ENCODE data around the gene ALPK3. TPM values are rescaled to one million over a fixed set of nuclear protein-coding genes. Genes with fewer than 3 reads are reported as not detected.
"Not testable (repeated sequence)": the region's sequence is repeated elsewhere in the genome, so short reads cannot be mapped to it uniquely, and the experiment has no call there.

ALPK3 gene
- total and polyA plus RNA-seq, 4 experiments from 2014 or later, result 0.01 to 0.58 (median 0.26) TPM; not detected in 1

DNA sequence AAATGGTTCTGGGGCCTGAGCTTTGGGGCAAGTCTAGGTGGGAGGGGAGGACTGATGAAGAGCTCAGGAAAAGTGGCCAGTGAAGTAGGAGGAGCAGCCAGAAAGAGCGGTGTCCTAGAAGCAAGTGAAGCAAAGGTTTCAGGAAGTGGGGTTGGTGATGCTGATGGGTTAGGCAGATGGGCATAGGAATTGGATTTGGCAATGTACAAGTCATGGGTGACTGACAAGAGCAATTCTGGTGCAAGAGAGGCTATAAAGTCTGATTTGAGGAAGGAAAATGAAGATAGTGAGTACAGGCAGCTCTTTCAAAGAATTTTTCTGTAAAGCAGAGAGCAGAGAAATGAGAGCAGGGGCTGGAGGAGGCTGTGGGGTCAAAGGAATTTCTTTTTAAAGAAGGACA is 19.7 kb downstream of the ALPK3 start:
- Mint-ChIP-seq H3K9me3 (no peaks in the 10 kb centered on the region), H3K4me3 (no peak overlapping the region), H3K27me3 (peaks cover 0 to 9% of the 10 kb centered on the region in 2 donors), H3K36me3 (no peaks in the 10 kb centered on the region), H3K4me1 (no peaks in the 10 kb centered on the region), H3K27ac (no peak overlapping the region)
- intact Hi-C loops (cut with micrococcal nuclease), result no loop called here
- no peaks in the 10 kb centered on the region for H3K4me1 ChIP-seq (ENCODE audit: insufficient read depth, low read length)
- CTCF ChIA-PET (ENCODE audit: partially characterized antibody), result no interaction called here
- no peak for DNase-seq
- POLR2A ChIA-PET (ENCODE audit: partially characterized antibody), result no interaction called here
- no peak overlapping the region for H3K27ac ChIP-seq (ENCODE audit: low read depth, low read length)
- H3K9me3 ChIP-seq (ENCODE audit: control insufficient read depth in 1 of 2, low read length in 2 of 2), result no peaks in the 10 kb centered on the region
- H3K27me3 ChIP-seq (ENCODE audit: insufficient read depth, low read length), result no peaks in the 10 kb centered on the region
- H3K4me3 ChIP-seq (ENCODE audit: low read length in 2 of 2), result no peak overlapping the region
- H3K36me3 ChIP-seq (ENCODE audit: insufficient read depth, low read length), result no peaks in the 10 kb centered on the region

DNA sequence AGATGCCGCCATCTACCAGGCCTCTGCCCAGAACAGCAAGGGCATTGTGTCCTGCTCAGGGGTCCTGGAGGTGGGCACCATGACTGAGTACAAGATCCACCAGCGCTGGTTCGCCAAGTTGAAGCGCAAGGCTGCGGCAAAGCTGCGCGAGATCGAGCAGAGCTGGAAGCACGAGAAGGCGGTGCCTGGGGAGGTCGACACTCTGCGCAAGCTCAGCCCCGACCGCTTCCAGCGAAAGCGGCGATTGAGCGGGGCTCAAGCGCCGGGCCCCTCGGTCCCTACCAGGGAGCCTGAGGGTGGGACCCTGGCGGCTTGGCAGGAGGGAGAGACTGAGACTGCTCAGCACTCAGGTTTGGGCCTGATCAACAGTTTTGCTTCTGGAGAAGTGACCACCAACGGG is 22.6 kb downstream of the ALPK3 start:
- Histone ChIP-seq H3K4me3 (ENCODE audit: low read length in 2 of 2) (no peak overlapping the region), H3K4me1 (ENCODE audit: insufficient read depth, low read length) (no peaks in the 10 kb centered on the region), H3K36me3 (ENCODE audit: insufficient read depth, low read length) (no peaks in the 10 kb centered on the region), H3K9me3 (ENCODE audit: control insufficient read depth in 1 of 2, low read length in 2 of 2) (no peaks in the 10 kb centered on the region), H3K27me3 (ENCODE audit: insufficient read depth, low read length) (no peaks in the 10 kb centered on the region), H3K27ac (ENCODE audit: low read depth, low read length) (no peak overlapping the region)
- peaks cover 0 to 9% of the 10 kb centered on the region in 2 donors for H3K27me3 Mint-ChIP-seq
- no peak overlapping the region for H3K27ac Mint-ChIP-seq
- ChIA-PET CTCF (ENCODE audit: partially characterized antibody) (no interaction called here), POLR2A (ENCODE audit: partially characterized antibody) (no interaction called here)
- no peaks in the 10 kb centered on the region for H3K36me3 Mint-ChIP-seq
- H3K4me1 Mint-ChIP-seq, result no peaks in the 10 kb centered on the region
- intact Hi-C loops (cut with micrococcal nuclease), result no loop called here
- no peak overlapping the region for H3K4me3 Mint-ChIP-seq
- H3K9me3 Mint-ChIP-seq, result peaks cover 0 to 1% (median 0%) of the 10 kb centered on the region in 8 donors
- DNase-seq, result no peak

DNA sequence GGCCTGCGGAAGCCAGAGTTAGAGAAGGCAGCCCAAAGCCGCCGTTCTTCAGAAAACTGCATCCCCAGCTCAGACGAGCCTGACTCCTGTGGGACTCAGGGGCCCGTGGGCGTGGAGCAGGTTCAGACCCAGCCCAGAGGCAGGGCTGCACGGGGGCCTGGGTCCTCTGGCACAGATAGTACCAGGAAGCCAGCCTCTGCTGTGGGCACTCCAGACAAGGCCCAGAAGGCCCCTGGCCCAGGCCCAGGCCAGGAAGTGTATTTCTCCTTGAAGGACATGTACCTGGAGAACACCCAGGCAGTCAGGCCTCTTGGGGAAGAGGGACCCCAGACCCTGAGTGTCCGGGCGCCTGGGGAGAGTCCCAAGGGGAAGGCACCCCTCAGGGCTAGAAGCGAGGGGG is 23.1 kb downstream of the ALPK3 start:
- no peaks in the 10 kb centered on the region for H3K36me3 Mint-ChIP-seq
- H3K36me3 ChIP-seq (ENCODE audit: insufficient read depth, low read length), result no peaks in the 10 kb centered on the region
- ChIA-PET CTCF (ENCODE audit: partially characterized antibody) (no interaction called here), POLR2A (ENCODE audit: partially characterized antibody) (no interaction called here)
- H3K9me3 ChIP-seq (ENCODE audit: control insufficient read depth in 1 of 2, low read length in 2 of 2), result no peaks in the 10 kb centered on the region
- H3K4me3 ChIP-seq (ENCODE audit: low read length in 2 of 2), result no peak overlapping the region
- no peak overlapping the region for H3K27ac ChIP-seq (ENCODE audit: low read depth, low read length)
- H3K27ac Mint-ChIP-seq, result no peak overlapping the region
- H3K27me3 ChIP-seq (ENCODE audit: insufficient read depth, low read length), result no peaks in the 10 kb centered on the region
- H3K4me1 ChIP-seq (ENCODE audit: insufficient read depth, low read length), result no peaks in the 10 kb centered on the region
- no peak overlapping the region for H3K4me3 Mint-ChIP-seq
- intact Hi-C loops (cut with micrococcal nuclease), result no loop called here
- H3K9me3 Mint-ChIP-seq, result peaks cover 0 to 1% (median 0%) of the 10 kb centered on the region in 8 donors
- H3K4me1 Mint-ChIP-seq, result no peaks in the 10 kb centered on the region
- DNase-seq, result no peak
- H3K27me3 Mint-ChIP-seq, result peaks cover 0 to 9% of the 10 kb centered on the region in 2 donors

DNA sequence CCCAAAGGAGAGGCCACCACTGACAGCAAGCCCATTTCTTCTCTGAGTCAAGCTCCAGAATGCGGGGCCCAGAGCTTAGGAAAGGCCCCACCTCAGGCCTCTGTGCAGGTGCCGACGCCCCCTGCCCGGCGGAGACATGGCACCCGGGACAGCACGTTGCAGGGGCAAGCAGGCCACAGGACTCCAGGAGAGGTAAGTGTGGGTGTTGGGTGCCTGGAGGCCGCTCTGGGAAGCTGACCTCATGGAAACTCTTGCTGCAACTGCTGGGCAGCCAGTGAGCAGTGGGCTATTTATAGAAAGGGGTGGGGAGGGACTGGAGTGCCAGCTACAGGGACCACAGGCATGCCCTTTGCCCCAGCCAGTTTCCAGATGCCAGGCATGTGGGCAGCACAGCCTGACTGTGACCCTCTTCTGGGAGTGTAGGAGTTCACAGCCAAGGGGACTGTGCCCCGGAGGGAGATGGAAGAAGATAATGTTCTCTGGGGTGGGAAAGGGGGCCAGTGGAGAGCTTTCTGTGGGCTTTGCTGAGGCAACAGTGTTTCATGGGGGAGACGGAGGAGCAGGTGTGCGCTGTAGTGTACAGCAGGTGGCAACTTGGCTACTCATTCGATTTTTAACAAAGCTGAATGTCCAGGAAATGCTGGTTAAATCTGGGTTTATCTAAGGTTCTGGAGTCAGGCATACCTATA is 23.7 kb downstream of the ALPK3 start:
- Mint-ChIP-seq H3K4me3 (no peak overlapping the region), H3K9me3 (peaks cover 0 to 7% (median under 1%) of the 10 kb centered on the region in 8 donors), H3K27ac (no peak overlapping the region), H3K27me3 (peaks cover 0 to 8% of the 10 kb centered on the region in 2 donors), H3K4me1 (no peaks in the 10 kb centered on the region), H3K36me3 (no peaks in the 10 kb centered on the region)
- Histone ChIP-seq H3K36me3 (ENCODE audit: insufficient read depth, low read length) (no peaks in the 10 kb centered on the region), H3K27ac (ENCODE audit: low read depth, low read length) (no peak overlapping the region), H3K27me3 (ENCODE audit: insufficient read depth, low read length) (no peaks in the 10 kb centered on the region), H3K4me1 (ENCODE audit: insufficient read depth, low read length) (no peaks in the 10 kb centered on the region), H3K4me3 (ENCODE audit: low read length in 2 of 2) (no peak overlapping the region), H3K9me3 (ENCODE audit: control insufficient read depth in 1 of 2, low read length in 2 of 2) (no peaks in the 10 kb centered on the region)
- POLR2A ChIA-PET (ENCODE audit: partially characterized antibody), result no interaction called here
- no peak for DNase-seq
- CTCF ChIA-PET (ENCODE audit: partially characterized antibody), result interaction anchor here (1.0 kb wide), 1 partner anchor 12 kb away, joined by 3 read pairs; no protein-coding TSS in a partner anchor
- intact Hi-C loops (cut with micrococcal nuclease), result no loop called here

DNA sequence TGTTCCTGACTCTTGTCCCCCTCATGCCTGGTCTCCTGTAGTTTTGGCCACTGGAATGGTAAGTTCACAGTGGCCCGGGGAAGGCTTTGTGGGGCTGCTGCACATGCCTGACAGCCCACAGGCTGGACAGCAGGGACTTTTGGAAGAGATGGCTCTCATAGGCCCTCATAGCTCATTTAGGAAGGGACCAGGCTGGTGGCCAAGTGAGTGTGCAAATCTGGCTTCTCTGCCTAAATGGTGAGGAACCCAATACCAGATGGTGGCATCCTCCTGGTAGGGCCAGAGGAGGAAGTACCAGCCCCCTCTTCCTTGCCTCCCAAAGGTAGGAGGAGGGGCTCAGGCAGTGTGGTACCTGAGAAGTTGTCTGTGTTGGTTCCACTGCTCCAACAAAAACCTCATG is 25.6 kb downstream of the ALPK3 start:
- ChIA-PET CTCF (ENCODE audit: partially characterized antibody) (no interaction called here), POLR2A (ENCODE audit: partially characterized antibody) (no interaction called here)
- Histone ChIP-seq H3K27me3 (ENCODE audit: insufficient read depth, low read length) (no peaks in the 10 kb centered on the region), H3K36me3 (ENCODE audit: insufficient read depth, low read length) (no peaks in the 10 kb centered on the region), H3K27ac (ENCODE audit: low read depth, low read length) (no peak overlapping the region), H3K4me1 (ENCODE audit: insufficient read depth, low read length) (no peaks in the 10 kb centered on the region), H3K4me3 (ENCODE audit: low read length in 2 of 2) (no peak overlapping the region), H3K9me3 (ENCODE audit: control insufficient read depth in 1 of 2, low read length in 2 of 2) (no peaks in the 10 kb centered on the region)
- DNase-seq, result no peak
- Mint-ChIP-seq H3K36me3 (peaks cover 2 to 9% of the 10 kb centered on the region in 2 donors), H3K4me1 (no peaks in the 10 kb centered on the region), H3K9me3 (peaks cover 0 to 24% (median 16%) of the 10 kb centered on the region in 8 donors), H3K27me3 (no peaks in the 10 kb centered on the region), H3K27ac (no peak overlapping the region), H3K4me3 (no peak overlapping the region)
- intact Hi-C loops (cut with micrococcal nuclease), result no loop called here

DNA sequence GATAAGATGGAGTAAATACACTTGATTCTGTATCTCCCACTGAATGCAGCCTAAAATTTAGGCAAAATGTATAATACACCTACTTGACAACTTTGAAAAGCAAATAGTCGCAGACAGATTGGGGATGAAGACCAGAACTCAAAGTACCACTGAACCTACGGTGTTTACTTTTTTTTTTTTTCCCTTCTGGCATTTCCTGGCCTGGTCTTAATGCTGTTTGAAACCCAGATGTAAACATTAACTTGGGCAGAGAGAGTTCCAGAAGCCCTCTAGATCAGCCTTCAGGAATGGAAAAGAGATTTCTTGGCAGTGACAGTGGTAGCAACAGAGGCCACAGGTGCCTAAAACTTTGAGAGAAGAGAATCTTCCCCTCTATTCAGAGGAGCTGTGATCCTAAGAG is 27.8 kb downstream of the ALPK3 start:
- H3K27me3 Mint-ChIP-seq, result no peaks in the 10 kb centered on the region
- H3K9me3 ChIP-seq (ENCODE audit: control insufficient read depth in 1 of 2, low read length in 2 of 2), result no peaks in the 10 kb centered on the region
- peaks cover 2 to 12% of the 10 kb centered on the region in 2 donors for H3K36me3 Mint-ChIP-seq
- no peak overlapping the region for H3K27ac ChIP-seq (ENCODE audit: low read depth, low read length)
- no peaks in the 10 kb centered on the region for H3K36me3 ChIP-seq (ENCODE audit: insufficient read depth, low read length)
- ChIA-PET CTCF (ENCODE audit: partially characterized antibody) (interaction anchor here (0.9 to 2.7 kb wide), 4 partner anchors 10 to 200 kb away, joined by 3 to 10 read pairs (median 4); no protein-coding TSS in a partner anchor), POLR2A (ENCODE audit: partially characterized antibody) (no interaction called here)
- intact Hi-C loops (cut with micrococcal nuclease), result loop anchor here (1.0 kb wide), 2 partner anchors 83 to 199 kb away; no protein-coding TSS in a partner anchor
- H3K27me3 ChIP-seq (ENCODE audit: insufficient read depth, low read length), result no peaks in the 10 kb centered on the region
- H3K27ac Mint-ChIP-seq, result no peak overlapping the region
- no peak overlapping the region for H3K4me3 ChIP-seq (ENCODE audit: low read length in 2 of 2)
- DNase-seq, result no peak
- H3K4me3 Mint-ChIP-seq, result no peak overlapping the region
- H3K9me3 Mint-ChIP-seq, result peaks cover 0 to 33% (median 19%) of the 10 kb centered on the region in 8 donors
- no peaks in the 10 kb centered on the region for H3K4me1 ChIP-seq (ENCODE audit: insufficient read depth, low read length)
- H3K4me1 Mint-ChIP-seq, result no peaks in the 10 kb centered on the region

DNA sequence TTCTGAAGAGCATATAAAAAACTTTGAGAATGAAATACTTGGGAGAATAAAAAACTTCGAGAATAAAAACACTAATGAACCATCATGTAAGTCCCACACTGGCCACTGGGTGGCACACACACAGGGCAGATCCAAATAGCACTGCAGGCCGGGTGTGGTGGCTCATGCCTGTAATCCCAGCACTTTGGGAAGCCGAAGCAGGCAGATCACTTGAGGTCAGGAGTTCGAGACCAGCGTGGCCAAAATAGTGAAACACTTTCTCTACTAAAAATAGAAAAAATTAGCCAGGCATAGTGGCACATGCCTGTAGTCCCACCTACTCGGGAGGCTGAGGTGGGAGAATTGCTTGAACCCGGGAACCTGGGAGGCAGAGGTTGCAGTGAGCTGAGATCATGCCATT is 28.5 kb downstream of the ALPK3 start:
- CTCF ChIA-PET (ENCODE audit: partially characterized antibody), result interaction anchor here (0.9 to 2.7 kb wide), 3 partner anchors 11 to 199 kb away, joined by 3 to 10 read pairs (median 4); no protein-coding TSS in a partner anchor
- H3K4me1 ChIP-seq (ENCODE audit: insufficient read depth, low read length); H3K4me3 ChIP-seq (ENCODE audit: low read length in 2 of 2); H3K27me3 Mint-ChIP-seq; H3K27ac ChIP-seq (ENCODE audit: low read depth, low read length); H3K4me3 Mint-ChIP-seq; H3K9me3 ChIP-seq (ENCODE audit: control insufficient read depth in 1 of 2, low read length in 2 of 2); H3K4me1 Mint-ChIP-seq; H3K36me3 ChIP-seq (ENCODE audit: insufficient read depth, low read length); H3K27me3 ChIP-seq (ENCODE audit: insufficient read depth, low read length); POLR2A ChIA-PET (ENCODE audit: partially characterized antibody); H3K27ac Mint-ChIP-seq: not testable (repeated sequence)
- intact Hi-C loops (cut with micrococcal nuclease), result loop anchor here (1.0 kb wide), 2 partner anchors 83 to 199 kb away; no protein-coding TSS in a partner anchor
- Mint-ChIP-seq H3K9me3 (peaks cover 0 to 33% (median 19%) of the 10 kb centered on the region in 8 donors), H3K36me3 (peaks cover 2 to 12% of the 10 kb centered on the region in 2 donors)
- DNase-seq, result peak in 4 of 5 donors; percentile 8 to 30 (median 16)
